Eye (tissue), 1 donor: ENCODE data around the gene RAB6A.

Source experiments
- DNase-seq: peaks from one replicate; pipeline ENCODE4 v3.0.0-alpha.2; 2015

Gene RAB6A

DNA sequence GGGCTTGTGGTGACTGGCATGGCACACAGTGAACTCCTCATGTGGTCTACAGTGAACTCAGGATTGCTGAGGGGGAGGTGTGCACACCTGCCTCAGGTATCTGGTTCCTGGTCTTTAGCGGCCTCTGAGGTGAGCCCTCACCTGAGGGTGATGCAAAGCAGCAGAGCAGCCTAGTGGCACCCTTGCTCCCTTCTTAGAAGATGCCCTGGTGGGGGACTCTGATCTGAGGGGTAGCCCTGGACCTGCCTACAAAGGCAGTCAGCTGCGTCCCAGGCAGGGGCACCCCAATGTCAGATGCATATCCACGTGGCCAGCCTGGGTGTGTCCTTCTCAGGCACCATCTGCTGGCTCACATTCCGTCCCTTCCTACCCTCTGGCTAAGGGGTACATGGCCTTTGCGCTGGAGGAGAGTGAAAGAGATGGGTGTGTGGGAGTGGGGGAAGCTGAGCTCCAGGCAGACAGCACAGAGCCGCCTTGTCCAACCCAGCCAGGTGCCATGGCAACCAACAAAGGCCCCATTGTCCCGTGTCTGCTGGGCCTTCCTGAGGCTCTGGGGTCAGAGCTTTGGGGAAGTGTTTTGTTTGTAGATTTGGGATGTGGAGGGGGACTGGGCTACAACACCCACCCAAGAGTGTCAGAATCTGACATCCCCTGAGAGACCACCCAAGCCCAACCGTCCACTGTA is 108.7 kb downstream of the RAB6A start:
- peak; percentile 92 for DNase-seq

DNA sequence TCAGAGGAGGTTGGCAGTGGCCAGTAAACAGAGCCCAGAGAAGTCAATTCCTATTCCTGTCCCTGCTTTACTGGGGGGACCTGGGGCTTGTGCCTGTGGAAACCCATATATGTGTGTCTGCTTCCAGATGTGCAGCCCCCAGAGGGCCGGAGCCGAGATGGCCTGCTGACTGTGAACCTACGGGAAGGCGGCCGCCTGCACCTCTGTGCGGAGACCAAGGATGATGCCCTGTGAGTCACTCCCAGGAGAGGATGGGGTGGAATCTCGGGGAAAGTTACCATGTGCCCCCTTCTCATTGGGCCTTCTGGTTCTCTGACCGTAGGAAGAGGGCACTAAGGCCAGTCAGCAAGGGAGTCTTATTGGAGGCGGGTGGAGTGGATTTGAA is 109.2 kb downstream of the RAB6A start:
- DNase-seq = no peak

DNA sequence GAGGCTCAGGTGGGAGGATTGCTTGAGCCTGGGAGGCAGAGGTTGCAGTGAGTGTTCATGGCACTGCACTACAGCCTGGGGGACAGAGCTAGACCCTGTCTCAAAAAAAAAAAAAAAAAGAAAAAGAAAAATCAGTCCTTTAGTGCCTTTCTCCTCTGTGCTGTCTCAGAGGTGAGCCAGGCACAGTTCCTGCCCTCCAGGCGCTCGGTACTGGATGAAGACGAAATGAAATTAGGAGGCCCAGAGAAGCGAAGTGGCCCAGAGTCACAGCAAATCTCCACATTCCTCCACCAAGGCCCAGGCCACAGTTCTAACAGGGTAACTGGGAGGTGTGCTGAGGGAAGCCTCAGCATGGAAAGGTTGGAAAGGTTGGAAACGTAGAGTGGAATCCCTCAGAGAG is 109.6 kb downstream of the RAB6A start:
- DNase-seq = no peak

GRCh38 chr11:73650400-73650799 is 110.5 kb downstream of the RAB6A start:
- DNase-seq = no peak

DNA sequence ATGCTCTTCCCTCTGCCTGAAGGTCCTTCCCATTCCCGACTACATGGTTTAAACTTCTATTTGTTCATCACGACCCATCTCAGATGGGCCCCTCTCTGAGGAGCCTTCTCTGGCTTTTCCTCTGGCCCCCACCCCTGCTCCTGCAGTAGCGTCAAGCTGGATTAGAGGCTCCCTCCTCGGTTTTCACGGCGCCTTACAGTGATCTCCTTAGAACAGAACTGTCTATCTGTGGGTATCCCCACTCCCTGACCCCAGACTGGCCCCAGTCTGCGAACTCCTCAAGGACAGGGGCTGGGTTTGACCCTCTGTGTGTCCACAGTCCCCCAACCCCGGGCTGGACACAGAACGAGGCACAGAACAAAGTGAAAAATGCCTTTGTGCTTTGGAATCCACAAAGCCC is 111.7 kb downstream of the RAB6A start:
- DNase-seq = no peak

GRCh38 chr11:73648571-73649046 is 112.3 kb downstream of the RAB6A start:
- DNase-seq = peak; percentile 75

- no peak for DNase-seq
Observed at GRCh38 chr11:73648121-73648520, 112.8 kb downstream of the RAB6A start.

- peak; percentile 92 for DNase-seq
Observed at GRCh38 chr11:73647459-73648100, 113.3 kb downstream of the RAB6A start.

- DNase-seq = peak; percentile 64
Observed at GRCh38 chr11:73645972-73646631, 114.8 kb downstream of the RAB6A start, which contains the start of gene PLEKHB1. TSS of gene PLEKHB1 (plus strand) at chr11:73646581. CDS start at chr11:73646609, 28 bp downstream.

DNA sequence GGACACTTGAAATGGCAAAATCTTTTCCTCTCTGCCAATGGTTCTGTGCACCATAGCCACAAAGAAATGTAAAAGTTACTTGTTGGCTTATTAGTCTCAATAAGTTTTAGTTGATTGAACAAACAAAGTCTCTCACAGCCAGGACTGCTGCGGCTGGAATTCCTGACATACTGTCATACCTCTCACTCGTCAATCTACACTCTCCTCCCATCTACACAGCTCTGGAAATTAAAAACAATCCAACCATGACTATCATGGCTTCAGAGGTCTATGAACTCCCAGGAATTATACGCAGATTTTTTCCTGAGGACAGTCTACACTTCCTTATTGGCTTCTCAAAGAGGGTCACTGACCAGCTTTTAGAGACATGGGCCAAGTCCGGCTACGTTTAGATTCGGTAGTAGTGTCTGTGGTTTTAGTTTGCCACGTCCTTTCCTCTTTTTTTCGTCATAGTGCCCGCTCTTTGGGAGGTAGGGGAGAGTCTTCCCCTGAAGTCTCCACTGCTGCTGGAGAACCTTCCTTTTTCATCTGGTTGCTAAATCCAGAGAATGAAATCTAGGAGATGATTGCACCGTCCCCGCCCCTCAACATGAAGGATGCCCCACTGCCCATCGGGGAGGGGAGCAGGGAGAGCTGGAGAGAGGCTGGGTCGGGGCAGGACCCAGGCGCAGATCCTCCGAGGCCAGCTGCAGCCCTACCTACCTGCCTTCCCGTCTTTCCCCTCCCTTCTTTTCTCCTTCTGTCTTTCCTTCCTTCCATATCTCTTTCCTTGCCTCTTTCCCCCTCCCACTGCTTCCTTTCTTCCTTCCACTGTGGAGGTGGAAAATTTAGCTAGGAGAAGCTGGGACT is 115.5 kb downstream of the RAB6A start:
- no peak for DNase-seq

GRCh38 chr11:73641668-73642067 is 119.2 kb downstream of the RAB6A start:
- DNase-seq = no peak

GRCh38 chr11:73640592-73640991 is 120.3 kb downstream of the RAB6A start:
- no peak for DNase-seq

GRCh38 chr11:73637012-73637411 is 123.9 kb downstream of the RAB6A start:
- no peak for DNase-seq

DNA sequence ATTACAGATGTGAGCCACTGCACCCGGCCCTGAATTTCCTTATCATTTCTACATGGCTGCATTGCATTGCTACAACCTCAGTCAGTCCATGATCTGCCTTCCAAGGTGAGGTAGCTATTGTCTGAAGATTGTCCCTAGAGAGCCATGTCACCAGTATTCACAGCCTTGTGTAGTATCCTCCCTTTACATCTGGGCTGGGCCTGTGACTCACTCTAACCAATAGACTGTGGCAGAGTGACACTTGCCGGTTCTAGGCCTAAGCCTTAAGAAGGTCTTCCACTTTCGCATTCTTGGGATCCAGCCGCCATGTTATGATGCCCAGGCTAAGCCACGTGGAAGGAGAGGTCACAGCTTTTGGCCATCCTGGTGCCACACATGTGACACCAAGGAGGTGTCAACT is 124.6 kb downstream of the RAB6A start:
- DNase-seq = no peak

DNA sequence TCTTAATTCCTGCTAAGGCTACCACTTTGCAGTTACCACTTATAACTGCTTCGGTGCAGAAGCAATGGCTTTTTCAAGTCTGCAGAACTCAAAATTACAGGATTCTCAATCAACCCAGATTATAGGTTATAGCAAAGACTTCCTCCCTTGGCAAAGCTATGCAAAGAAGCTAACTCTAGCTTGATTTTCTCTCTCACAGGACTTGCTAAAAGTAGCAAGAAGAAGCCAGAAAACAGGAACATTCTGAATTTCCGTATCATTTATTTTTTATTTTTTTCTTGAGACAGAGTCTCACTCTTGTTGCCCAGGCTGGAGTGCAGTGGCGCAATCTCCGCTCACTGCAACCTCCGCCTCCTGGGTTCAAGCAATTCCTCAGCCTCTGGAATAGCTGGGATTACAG is 125.2 kb downstream of the RAB6A start:
- DNase-seq = no peak

DNA sequence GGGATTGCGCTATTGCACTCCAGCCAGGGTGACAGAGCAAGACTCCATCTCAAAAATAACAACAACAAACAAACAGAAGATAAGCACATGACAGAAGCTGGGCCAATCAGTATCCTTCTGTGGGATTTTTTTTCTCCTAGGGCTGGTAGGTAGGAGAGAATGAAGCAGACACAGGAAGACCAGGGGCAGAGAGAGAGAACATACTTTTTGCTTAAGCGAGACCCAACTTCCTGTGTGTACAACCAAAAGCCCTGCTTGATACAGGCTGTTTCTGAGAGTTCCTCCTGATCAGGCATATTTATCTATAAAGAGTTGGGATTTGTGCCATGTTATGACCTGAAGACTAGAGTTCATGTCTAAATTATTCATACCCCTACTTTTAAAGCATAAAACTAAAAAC is 126.9 kb downstream of the RAB6A start:
- no peak for DNase-seq

GRCh38 chr11:73632996-73633395 is 127.9 kb downstream of the RAB6A start:
- DNase-seq = no peak

DNA sequence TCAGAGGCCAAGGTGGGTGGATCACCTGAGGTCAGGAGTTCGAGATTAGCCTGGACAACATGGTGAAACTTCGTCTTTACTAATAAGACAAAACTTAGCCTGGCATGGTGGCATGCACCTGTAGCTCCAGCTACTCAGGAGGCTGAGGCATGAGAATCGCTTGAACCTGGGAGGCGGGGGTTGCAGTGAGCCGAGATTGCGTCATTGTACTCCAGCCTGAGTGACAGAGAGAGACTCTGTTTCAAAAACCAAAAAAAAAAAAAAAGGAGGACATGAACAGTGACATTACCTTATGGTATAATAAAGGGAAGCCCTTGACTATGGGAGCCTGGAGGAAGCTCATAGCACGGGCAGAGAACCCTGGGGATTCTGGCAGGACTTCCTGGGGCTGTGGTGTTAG is 131.0 kb downstream of the RAB6A start:
- no peak for DNase-seq

DNA sequence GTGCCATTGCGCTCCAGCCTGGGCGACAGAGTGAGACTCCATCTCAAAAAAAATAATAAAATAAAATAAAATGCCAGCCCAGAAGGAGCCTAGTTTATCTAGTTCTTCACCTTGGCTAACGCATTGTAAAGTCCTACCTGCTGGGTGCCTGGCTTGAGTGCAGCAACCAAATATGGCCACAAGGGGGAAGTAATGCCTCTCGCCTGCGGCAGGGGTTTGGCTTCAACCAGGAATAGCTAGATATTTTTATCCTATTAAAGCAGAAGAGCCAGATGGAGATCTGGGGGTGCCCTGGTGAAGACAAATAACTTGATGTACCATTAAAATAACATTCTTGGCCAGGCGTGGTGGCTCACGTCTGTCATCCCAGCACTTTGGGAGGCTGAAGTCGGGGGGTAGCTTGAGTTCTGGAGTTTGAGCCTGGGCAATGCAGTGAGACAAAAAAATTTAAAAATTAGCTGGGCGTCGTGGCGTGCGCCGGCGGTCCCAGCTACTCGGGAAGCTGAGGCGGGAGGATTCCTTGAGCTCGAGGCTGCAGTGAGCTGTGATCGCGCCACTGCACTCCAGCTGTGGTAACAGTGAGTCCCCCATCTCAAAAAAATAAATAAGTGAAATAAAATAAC is 135.1 kb downstream of the RAB6A start:
- DNase-seq = peak; percentile 90
